IMR-90 (cell line): ENCODE results near the gene SLC6A7. TPM values are rescaled to one million over a fixed set of nuclear protein-coding genes. Genes with fewer than 3 reads are reported as not detected.

Source experiments
- ATAC-seq: fragments of 200-7000 bp; cut with Tn5 transposase; 2 replicates; pipeline ENCODE4 v1.9.1; 2020; ENCODE audit warnings: low read depth, mild to moderate bottlenecking, moderate library complexity
- BruUV-seq: library from RNA; stranded (reverse); fragments of 400-500 nt; replicated peaks from 2 replicates; lab custom pipeline; 2021; lab: Mats Ljungman, UMichigan
- CTCF ChIA-PET: fragments of 300-600 bp; formaldehyde crosslinking; extraction: SDS; loops from one replicate; lab custom pipeline; 2021; ENCODE audit warnings: antibody characterized with exemption; lab: Yijun Ruan, JAX
- POLR2A ChIA-PET: fragments of 300-600 bp; sonication (Branson Sonifier 250); formaldehyde crosslinking; loops from one replicate; lab custom pipeline; 2022; ENCODE audit warnings: antibody characterized with exemption; ENCODE audit not compliant: unreplicated experiment; lab: Charles Lee
- DNase-seq: peaks from one replicate; pipeline ENCODE4 v3.0.0; 2013
- H2AFZ ChIP-seq: replicated peaks from 2 replicates; pipeline ENCODE3; 2013; ENCODE audit warnings: low read length, mild to moderate bottlenecking; ENCODE audit not compliant: poor library complexity
- H2AK5ac ChIP-seq: 2 replicates; pipeline ENCODE4 v1.6.1; 2013; ENCODE audit warnings: low read depth, low read length, inconsistent platforms
- H2AK9ac ChIP-seq: replicated peaks from 2 replicates; pipeline ENCODE3; 2013; ENCODE audit warnings: mild to moderate bottlenecking, low read depth, low read length, moderate library complexity; ENCODE audit not compliant: poor library complexity
- H2BK120ac ChIP-seq: 2 replicates; pipeline ENCODE4 v1.6.1; 2013; ENCODE audit warnings: low read depth, low read length, inconsistent platforms
- H2BK15ac ChIP-seq: 3 replicates; pipeline ENCODE4 v1.6.1; 2013; ENCODE audit warnings: low read depth, low read length, inconsistent platforms
- H2BK20ac ChIP-seq: 2 replicates; pipeline ENCODE4 v1.6.1; 2013; ENCODE audit warnings: low read depth, mild to moderate bottlenecking, inconsistent platforms, low read length, moderate library complexity
- H2BK5ac ChIP-seq: 2 replicates; pipeline ENCODE4 v1.6.1; 2013; ENCODE audit warnings: mild to moderate bottlenecking, low read depth, low read length, inconsistent platforms; ENCODE audit not compliant: poor library complexity, severe bottlenecking
- H3K14ac ChIP-seq: replicated peaks from 2 replicates; pipeline ENCODE4 v1.6.1; 2013; ENCODE audit warnings: low read depth, low read length, inconsistent platforms
- H3K18ac ChIP-seq: 2 replicates; pipeline ENCODE4 v1.6.1; 2013; ENCODE audit warnings: low read depth, low read length, control low read depth
- H3K23ac ChIP-seq: 2 replicates; pipeline ENCODE4 v1.6.1; 2013; ENCODE audit warnings: low read depth, low read length, inconsistent platforms
- H3K27ac ChIP-seq: 2 replicates; pipeline ENCODE4 v1.5.1; 2013; ENCODE audit warnings: mild to moderate bottlenecking, control low read depth, low read length; ENCODE audit not compliant: insufficient read depth
- H3K27me3 ChIP-seq: 2 replicates; pipeline ENCODE4 v1.6.1; 2013; ENCODE audit warnings: low read length; ENCODE audit not compliant: control insufficient read depth, insufficient read depth
- H3K36me3 ChIP-seq: 2 replicates; pipeline ENCODE4 v1.6.1; 2013; ENCODE audit warnings: low read length, mixed read lengths; ENCODE audit not compliant: control insufficient read depth, insufficient read depth
- H3K4ac ChIP-seq: 2 replicates; pipeline ENCODE4 v1.6.1; 2013; ENCODE audit warnings: low read depth, low read length, inconsistent platforms
- H3K4me1 ChIP-seq: 2 replicates; pipeline ENCODE4 v1.6.1; 2013; ENCODE audit warnings: low read length, mixed read lengths; ENCODE audit not compliant: control insufficient read depth, insufficient read depth
- H3K4me2 ChIP-seq: 2 replicates; pipeline ENCODE4 v1.6.1; 2013; ENCODE audit warnings: low read depth, mild to moderate bottlenecking, control low read depth, low read length, moderate library complexity
- H3K4me3 ChIP-seq: 2 replicates; pipeline ENCODE4 v1.5.1; 2013; ENCODE audit warnings: low read depth, mild to moderate bottlenecking, control low read depth, low read length, moderate library complexity; ENCODE audit not compliant: insufficient read depth
- H3K56ac ChIP-seq: 2 replicates; pipeline ENCODE4 v1.6.1; 2013; ENCODE audit warnings: low read length, inconsistent platforms; ENCODE audit not compliant: insufficient read depth; ENCODE audit errors: extremely low read depth
- H3K79me1 ChIP-seq, 2 experiments: 2 replicates each; pipeline ENCODE4 v1.6.1; 2013; ENCODE audit warnings: low read length in 2 of 2, inconsistent platforms in 1 of 2, low read depth in 1 of 2
- H3K9ac ChIP-seq: 2 replicates; pipeline ENCODE4 v1.6.1; 2013; ENCODE audit warnings: low read depth, low read length, control low read depth
- H3K9me1 ChIP-seq: 2 replicates; pipeline ENCODE4 v1.6.1; 2013; ENCODE audit warnings: low read length, inconsistent platforms; ENCODE audit not compliant: insufficient read depth
- H3K9me3 ChIP-seq: 2 replicates; pipeline ENCODE4 v1.6.1; 2013; ENCODE audit warnings: low read length; ENCODE audit not compliant: control insufficient read depth, insufficient read depth
- H4K20me1 ChIP-seq: 2 replicates; pipeline ENCODE4 v1.6.1; 2013; ENCODE audit warnings: low read length, inconsistent platforms; ENCODE audit not compliant: insufficient read depth
- H4K5ac ChIP-seq: 2 replicates; pipeline ENCODE4 v1.6.1; 2013; ENCODE audit warnings: mild to moderate bottlenecking, low read depth, low read length, control low read depth
- H4K8ac ChIP-seq, 2 experiments: 2 replicates each; pipeline ENCODE4 v1.6.1; 2013; ENCODE audit warnings: low read depth in 2 of 2, low read length in 2 of 2, control low read depth in 1 of 2, inconsistent platforms in 1 of 2
- H4K91ac ChIP-seq: 2 replicates; pipeline ENCODE4 v1.6.1; 2013; ENCODE audit warnings: low read depth, low read length, inconsistent platforms; ENCODE audit not compliant: insufficient read depth
- CEBPB ChIP-seq: IDR thresholded peaks from 2 replicates; pipeline ENCODE4 v1.6.1; 2012; ENCODE audit warnings: low read depth, low read length, improper control_type of control experiment
- ELK1 ChIP-seq: fragments of 150-350 bp; IDR thresholded peaks from 2 replicates; pipeline ENCODE4 v1.6.1; 2016; ENCODE audit warnings: low read depth, mild to moderate bottlenecking, low read length, moderate library complexity, borderline replicate concordance
- MAFK ChIP-seq: IDR thresholded peaks from 2 replicates; pipeline ENCODE4 v1.6.1; 2012; ENCODE audit warnings: low read depth, low read length, improper control_type of control experiment
- NFE2L2 ChIP-seq: fragments of 150-350 bp; IDR thresholded peaks from 2 replicates; pipeline ENCODE4 v1.6.1; 2016; ENCODE audit warnings: low read depth, mild to moderate bottlenecking, low read length
- POLR2A ChIP-seq: IDR thresholded peaks from 2 replicates; pipeline ENCODE4 v1.6.1; 2012; ENCODE audit warnings: mild to moderate bottlenecking, low read depth, low read length
- RCOR1 ChIP-seq: IDR thresholded peaks from 2 replicates; pipeline ENCODE4 v1.6.1; 2012; ENCODE audit warnings: mild to moderate bottlenecking, low read length, improper control_type of control experiment; ENCODE audit not compliant: insufficient replicate concordance
- RFX5 ChIP-seq: IDR thresholded peaks from 2 replicates; pipeline ENCODE4 v1.8.0; 2012; ENCODE audit warnings: low read depth, mild to moderate bottlenecking, low read length, moderate library complexity
- SMC3 ChIP-seq: fragments of 150-350 bp; IDR thresholded peaks from 2 replicates; pipeline ENCODE4 v1.6.1; 2016; ENCODE audit warnings: low read depth, mild to moderate bottlenecking, antibody characterized with exemption, low read length, moderate library complexity
- WGBS, 2 experiments: methylation state at CpG; one replicate each; pipeline versions ENCODE4 v1.1.5 to v1.1.7; 2013; ENCODE audit warnings: missing lambda C conversion rate in 2 of 2; ENCODE audit not compliant: insufficient read length in 1 of 2; ENCODE audit errors: extremely low coverage in 2 of 2; 5-methylcytosine and 5-hydroxymethylcytosine counted together
- dilution Hi-C: fragments of 300-500 bp; cut with HindIII; formaldehyde crosslinking; loops from one replicate; pipeline ENCODE4 v1.14.3; 2018; ENCODE audit warnings: low sequenced_read_pairs; ENCODE audit not compliant: unreplicated experiment
- in situ Hi-C: fragments of 300-500 bp; cut with MboI; formaldehyde crosslinking; loops from 3 replicates; pipeline ENCODE4 v1.14.3; 2019; ENCODE audit warnings: low sequenced_read_pairs, inconsistent platforms, mixed read lengths
- intact Hi-C: fragments of 100-400 bp; cut with micrococcal nuclease; formaldehyde crosslinking; loops from 2 replicates; pipeline ENCODE4 v1.10.0; 2022
- polyA plus RNA-seq, 3 experiments: library from polyadenylated mRNA; depleted of rRNA; stranded (reverse); fragments of >200 nt; gene quantifications; 2 replicates each; pipeline ENCODE4 v1.2.3, GENCODE V29; 2012; ENCODE audit warnings: low replicate concordance in 1 of 3
- total RNA-seq: library from RNA; depleted of rRNA; stranded (reverse); fragments of >200 nt; gene quantifications from 2 replicates; pipeline ENCODE4 v1.2.3, GENCODE V29; 2012
- TF ChIP-seq, protein P1 (sequence below): fragments of 150-350 bp; IDR thresholded peaks from 2 replicates; pipeline ENCODE4 v1.6.1; 2017; ENCODE audit warnings: mild to moderate bottlenecking, antibody characterized with exemption, low read length, low read depth

Gene SLC6A7
- total and polyA plus RNA-seq, 2 of the 4 experiments (the other 2 are of a cell fraction), result under 0.01 TPM; not detected in 1

DNA sequence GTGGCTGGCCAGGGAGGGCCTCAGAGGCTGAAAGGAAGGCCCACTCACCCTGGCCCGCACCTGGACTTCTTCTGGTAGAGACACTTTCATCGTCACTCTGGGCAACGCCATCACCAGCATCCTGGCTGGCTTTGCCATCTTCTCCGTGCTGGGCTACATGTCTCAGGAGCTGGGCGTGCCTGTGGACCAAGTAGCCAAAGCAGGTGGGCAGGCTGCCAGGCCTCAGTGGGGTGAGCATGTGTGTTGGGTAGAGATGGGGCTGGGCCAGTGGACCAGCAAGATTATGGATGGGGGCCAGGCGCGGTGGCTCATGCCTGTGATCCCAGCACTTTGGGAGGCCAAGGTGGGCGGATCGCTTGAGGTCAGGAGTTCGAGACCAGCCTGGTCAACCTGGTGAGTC lies 12.6 kb downstream of the SLC6A7 start:
- Histone ChIP-seq H4K20me1 (no peaks in the 10 kb centered on the region), H3K4me3 (no peak overlapping the region), H3K4me1 (no peaks in the 10 kb centered on the region), H3K27me3 (peaks cover 26% of the 10 kb centered on the region), H3K27ac (no peak overlapping the region), H3K4ac (no peak overlapping the region), H4K8ac (no peak overlapping the region), H3K79me1 (no peaks in the 10 kb centered on the region), H2BK15ac (no peak overlapping the region), H3K14ac (no peak overlapping the region), H3K36me3 (no peaks in the 10 kb centered on the region), H3K56ac (no peak overlapping the region), H2BK5ac (no peak overlapping the region), H3K4me2 (no peak overlapping the region), H3K9ac (no peak overlapping the region), H4K91ac (no peak overlapping the region), H4K5ac (no peak overlapping the region), H3K18ac (no peak overlapping the region), H2BK120ac (no peak overlapping the region), H3K9me3 (peaks cover 2% of the 10 kb centered on the region; the same call in 1 of the 2 replicates), H3K9me1 (no peaks in the 10 kb centered on the region), H2AFZ (no peak overlapping the region), H2AK5ac (no peak overlapping the region), H3K23ac (no peak overlapping the region), H2BK20ac (no peak overlapping the region), H2AK9ac (no peak overlapping the region)
- ChIA-PET CTCF (no interaction called here), POLR2A (no interaction called here)
- dilution Hi-C loops, result no loop called here
- intact Hi-C loops, result no loop called here
- TF ChIP-seq MAFK (no peak), CEBPB (no peak), ELK1 (no peak), RCOR1 (no peak), NFE2L2 (no peak), POLR2A (no peak), RFX5 (no peak), SMC3 (no peak)
- TF ChIP-seq, protein P1, sequence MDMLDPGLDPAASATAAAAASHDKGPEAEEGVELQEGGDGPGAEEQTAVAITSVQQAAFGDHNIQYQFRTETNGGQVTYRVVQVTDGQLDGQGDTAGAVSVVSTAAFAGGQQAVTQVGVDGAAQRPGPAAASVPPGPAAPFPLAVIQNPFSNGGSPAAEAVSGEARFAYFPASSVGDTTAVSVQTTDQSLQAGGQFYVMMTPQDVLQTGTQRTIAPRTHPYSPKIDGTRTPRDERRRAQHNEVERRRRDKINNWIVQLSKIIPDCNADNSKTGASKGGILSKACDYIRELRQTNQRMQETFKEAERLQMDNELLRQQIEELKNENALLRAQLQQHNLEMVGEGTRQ, result no peak
- 97% methylated on average over 5 of the region's 10 CpGs; no CpG with 5 or more reads in 1 of the 2 experiments for WGBS, 2 experiments
- DNase-seq (no peak), ATAC-seq (no peak)
- BruUV-seq, result no TSS peak
- in situ Hi-C loops, result loop anchor here (25.0 kb wide), 1 partner anchor 565 kb away; no protein-coding TSS in a partner anchor
